Lung (tissue), 12 donors: ENCODE data around the gene C1orf198. TPM values are rescaled to one million over a fixed set of nuclear protein-coding genes. Genes with fewer than 3 reads are reported as not detected.
A peak's percentile ranks its signal among the peaks of the same experiment; 100 is the strongest.

Source experiments
- ATAC-seq: fragments of 200-7000 bp; cut with Tn5 transposase; one replicate; pipeline ENCODE4 v1.9.1; 2020; ENCODE audit warnings: moderate number of reproducible peaks; ENCODE audit not compliant: insufficient read depth, low FRiP score
- DNase-seq, 3 donors: peaks; one replicate each; pipeline ENCODE4 v3.0.0-alpha.2; 2013 to 2017
- H3K27ac ChIP-seq, 2 donors: one replicate each; pipeline ENCODE4 v1.5.1; 2013; ENCODE audit warnings: mild to moderate bottlenecking in 2 of 2, moderate library complexity in 2 of 2, control low read depth in 1 of 2, inconsistent platforms in 1 of 2, low read depth in 1 of 2, low read length in 1 of 2
- H3K27me3 ChIP-seq, 3 donors: one replicate each; pipeline ENCODE4 v1.5.1; 2013; ENCODE audit warnings: low read length in 2 of 3; ENCODE audit not compliant: control insufficient read depth in 3 of 3, insufficient read depth in 3 of 3
- H3K36me3 ChIP-seq, 4 donors: one replicate each; pipeline ENCODE4 v1.5.1; 2013; ENCODE audit warnings: low read length in 4 of 4, mild to moderate bottlenecking in 1 of 4, moderate library complexity in 1 of 4; ENCODE audit not compliant: control insufficient read depth in 4 of 4, insufficient read depth in 4 of 4
- H3K4me1 ChIP-seq, 5 donors: one replicate each; pipeline ENCODE4 v1.5.1; 2013; ENCODE audit warnings: low read length in 5 of 5, mild to moderate bottlenecking in 2 of 5, moderate library complexity in 1 of 5; ENCODE audit not compliant: control insufficient read depth in 5 of 5, insufficient read depth in 5 of 5
- H3K4me3 ChIP-seq: one replicate; pipeline ENCODE4 v1.5.1; 2013; ENCODE audit warnings: mild to moderate bottlenecking, control low read depth, moderate library complexity
- H3K9ac ChIP-seq, 2 donors: one replicate each; pipeline ENCODE4 v1.5.1; 2013; ENCODE audit warnings: low read length in 2 of 2, control low read depth in 1 of 2; ENCODE audit not compliant: insufficient read depth in 1 of 2
- H3K9me3 ChIP-seq, 4 donors: one replicate each; pipeline ENCODE4 v1.5.1; 2013; ENCODE audit warnings: low read length in 3 of 4, mild to moderate bottlenecking in 1 of 4, moderate library complexity in 1 of 4; ENCODE audit not compliant: control insufficient read depth in 4 of 4, insufficient read depth in 3 of 4
- WGBS, 2 donors: extraction: QIAGEN DNeasy Blood & Tissue Kit; methylation state at CpG; one replicate each; pipeline ENCODE4 v1.1.7; 2013; 5-methylcytosine and 5-hydroxymethylcytosine counted together
- polyA plus RNA-seq, 2 donors: library from polyadenylated mRNA; stranded (reverse); fragments of 200-250 nt; gene quantifications; one replicate each; pipeline ENCODE4 v1.2.1, GENCODE V29; 2013
- total RNA-seq, 2 donors: library from RNA; depleted of rRNA in 1 of 2; stranded (reverse); fragments of >200 nt in 1 of 2; gene quantifications; one replicate each; pipeline ENCODE4 v1.2.1, GENCODE V29; 2014 to 2021
- TF ChIP-seq, protein P1 (sequence below): IDR thresholded peaks from 2 replicates; pipeline ENCODE4 v1.5.1; 2012; ENCODE audit warnings: mild to moderate bottlenecking; ENCODE audit errors: control extremely low read depth, extremely low read depth
- donor health status: control.
- donor health status: control.
- donor health status: Bipolar disorder and iron deficiency.
- donor health status: healthy.
- donor health status: DM: yes; HTN: yes; CAD: no.

C1orf198 gene
- total and polyA plus RNA-seq, 4 donors = 25.8 to 109 (median 49.7) TPM

DNA sequence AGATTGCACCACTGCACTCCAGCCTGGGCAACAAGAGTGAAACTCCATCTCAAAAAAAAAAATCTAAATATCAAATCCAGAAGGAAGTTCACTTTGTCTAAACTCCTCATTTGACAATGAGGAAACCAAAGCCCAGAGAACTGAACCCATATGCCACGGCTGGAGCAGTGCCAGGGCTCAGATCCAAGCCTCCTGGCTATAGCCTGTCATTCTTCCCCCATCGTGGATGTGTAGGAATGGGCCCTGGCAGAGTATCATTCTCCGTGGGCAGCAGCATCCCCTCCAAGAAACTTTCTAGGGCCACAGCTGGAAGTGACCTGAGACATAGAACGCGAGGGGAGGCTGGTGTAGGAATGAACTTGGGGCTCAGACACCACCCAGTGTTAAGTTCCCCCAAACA, 73.9 kb downstream of the C1orf198 start:
- no peaks in the 10 kb centered on the region for H3K9me3 ChIP-seq
- ATAC-seq = no peak
- no peak overlapping the region for H3K27ac ChIP-seq
- H3K4me3 ChIP-seq = no peak overlapping the region
- H3K9ac ChIP-seq = no peak overlapping the region
- TF ChIP-seq, protein P1, sequence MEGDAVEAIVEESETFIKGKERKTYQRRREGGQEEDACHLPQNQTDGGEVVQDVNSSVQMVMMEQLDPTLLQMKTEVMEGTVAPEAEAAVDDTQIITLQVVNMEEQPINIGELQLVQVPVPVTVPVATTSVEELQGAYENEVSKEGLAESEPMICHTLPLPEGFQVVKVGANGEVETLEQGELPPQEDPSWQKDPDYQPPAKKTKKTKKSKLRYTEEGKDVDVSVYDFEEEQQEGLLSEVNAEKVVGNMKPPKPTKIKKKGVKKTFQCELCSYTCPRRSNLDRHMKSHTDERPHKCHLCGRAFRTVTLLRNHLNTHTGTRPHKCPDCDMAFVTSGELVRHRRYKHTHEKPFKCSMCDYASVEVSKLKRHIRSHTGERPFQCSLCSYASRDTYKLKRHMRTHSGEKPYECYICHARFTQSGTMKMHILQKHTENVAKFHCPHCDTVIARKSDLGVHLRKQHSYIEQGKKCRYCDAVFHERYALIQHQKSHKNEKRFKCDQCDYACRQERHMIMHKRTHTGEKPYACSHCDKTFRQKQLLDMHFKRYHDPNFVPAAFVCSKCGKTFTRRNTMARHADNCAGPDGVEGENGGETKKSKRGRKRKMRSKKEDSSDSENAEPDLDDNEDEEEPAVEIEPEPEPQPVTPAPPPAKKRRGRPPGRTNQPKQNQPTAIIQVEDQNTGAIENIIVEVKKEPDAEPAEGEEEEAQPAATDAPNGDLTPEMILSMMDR = no peak
- H3K36me3 ChIP-seq = no peaks in the 10 kb centered on the region
- 67 to 70% methylated on average over 5 of the region's 5 CpGs for WGBS, 2 donors
- DNase-seq = peak in 1 of 3 donors; percentile 22
- H3K4me1 ChIP-seq = peaks cover 0 to 14% (median 0%) of the 10 kb centered on the region in 5 donors
- no peaks in the 10 kb centered on the region for H3K27me3 ChIP-seq

DNA sequence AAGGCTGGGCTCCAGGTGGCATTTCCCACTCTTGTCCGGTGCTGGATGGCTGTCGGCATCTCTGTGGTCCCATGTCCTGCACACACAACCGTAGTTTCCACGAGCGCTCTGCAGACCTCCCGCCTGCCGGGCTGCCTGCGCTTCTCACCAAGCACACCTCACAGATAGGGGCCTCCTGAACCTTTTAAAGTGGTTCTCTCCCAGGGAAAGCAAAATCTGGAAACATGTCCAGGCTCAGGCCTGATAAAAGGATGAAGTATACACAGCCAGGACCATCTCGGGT, 74.9 kb downstream of the C1orf198 start:
- TF ChIP-seq, protein P1 = no peak
- Histone ChIP-seq H3K36me3 (no peaks in the 10 kb centered on the region), H3K27me3 (no peaks in the 10 kb centered on the region), H3K9me3 (no peaks in the 10 kb centered on the region), H3K4me1 (peaks cover 0 to 14% (median 0%) of the 10 kb centered on the region in 5 donors), H3K9ac (no peak overlapping the region), H3K27ac (no peak overlapping the region), H3K4me3 (no peak overlapping the region)
- DNase-seq (no peak), ATAC-seq (no peak)
- WGBS, 2 donors = 93 to 97% methylated on average over 9 of the region's 9 CpGs

DNA sequence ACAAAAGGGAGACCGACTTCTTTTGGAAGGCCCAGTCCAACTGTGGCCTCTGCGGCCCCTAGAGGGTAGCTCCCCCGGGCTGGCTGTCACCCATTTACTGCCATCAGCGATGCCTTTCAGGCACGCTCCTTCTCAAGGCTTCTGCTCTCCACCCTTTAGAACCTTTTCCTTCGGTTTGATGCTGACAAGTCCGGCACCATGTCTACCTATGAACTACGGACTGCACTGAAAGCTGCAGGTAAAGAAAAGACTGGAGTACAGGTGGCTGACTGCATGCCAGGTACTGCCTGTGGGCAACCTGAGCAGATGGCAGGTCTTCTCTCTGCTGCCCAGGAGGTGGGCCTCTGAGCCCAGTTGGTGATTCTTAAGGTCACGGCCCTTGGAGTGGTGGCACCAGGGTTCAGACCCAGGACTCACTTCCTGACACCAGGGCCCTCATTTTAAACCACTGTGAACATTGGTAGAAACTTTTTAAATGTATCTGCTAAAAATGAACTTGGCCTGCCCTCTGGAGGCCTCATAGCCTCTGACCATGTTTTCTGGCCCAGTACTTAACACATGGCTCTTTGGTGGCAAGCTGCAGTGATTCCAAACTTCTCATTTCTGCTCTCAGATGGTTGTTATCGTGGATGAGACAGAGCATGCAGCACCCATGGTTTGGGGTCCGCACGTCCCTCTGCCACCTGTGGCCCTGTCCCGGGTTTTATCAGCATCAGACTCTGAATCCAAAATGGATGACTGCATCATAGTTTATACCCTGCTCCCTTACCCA, 75.4 kb downstream of the C1orf198 start:
- Histone ChIP-seq H3K36me3 (no peaks in the 10 kb centered on the region), H3K4me1 (peaks cover 0 to 14% (median 0%) of the 10 kb centered on the region in 5 donors), H3K9ac (no peak overlapping the region), H3K27me3 (no peaks in the 10 kb centered on the region), H3K27ac (no peak overlapping the region), H3K4me3 (no peak overlapping the region), H3K9me3 (no peaks in the 10 kb centered on the region)
- TF ChIP-seq, protein P1 = no peak
- ATAC-seq (no peak), DNase-seq (no peak)
- 90 to 94% methylated on average over 13 of the region's 13 CpGs for WGBS, 2 donors

DNA sequence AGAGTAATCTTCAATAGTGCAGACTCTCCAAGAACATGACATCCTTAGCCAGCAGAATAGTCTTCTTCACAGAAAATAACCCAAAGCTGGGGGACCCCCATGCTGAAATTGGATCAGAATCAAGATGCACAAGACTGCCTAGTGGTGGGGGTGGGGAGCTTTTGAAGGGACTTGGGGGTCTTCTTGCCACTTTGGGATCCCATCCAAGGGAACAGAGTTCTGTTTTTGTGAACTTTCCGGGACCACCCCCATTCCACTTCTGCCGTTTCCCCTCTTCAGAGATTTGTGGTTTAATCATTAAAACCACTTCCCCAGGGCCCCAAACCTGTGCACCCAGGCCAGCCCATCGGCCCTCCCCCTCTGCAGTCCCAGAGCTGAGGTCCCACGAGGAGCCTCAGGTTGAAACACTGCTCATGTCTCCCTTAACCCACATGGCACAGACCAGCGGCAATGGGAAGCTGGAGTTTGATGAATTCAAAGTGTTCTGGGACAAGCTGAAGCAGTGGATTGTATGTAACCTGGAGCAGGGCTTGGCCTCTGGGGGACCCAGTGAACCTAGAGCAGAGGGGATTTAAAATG, 76.2 kb downstream of the C1orf198 start:
- Histone ChIP-seq H3K9ac (no peak overlapping the region), H3K27me3 (no peaks in the 10 kb centered on the region), H3K9me3 (no peaks in the 10 kb centered on the region), H3K36me3 (no peaks in the 10 kb centered on the region), H3K27ac (no peak overlapping the region), H3K4me3 (no peak overlapping the region), H3K4me1 (peaks cover 0 to 14% (median 0%) of the 10 kb centered on the region in 5 donors)
- 34 to 40% methylated on average over 5 of the region's 5 CpGs for WGBS, 2 donors
- ATAC-seq = no peak
- DNase-seq = no peak
- TF ChIP-seq, protein P1 = no peak
